ENCODE data around the gene JPT1.

DNA sequence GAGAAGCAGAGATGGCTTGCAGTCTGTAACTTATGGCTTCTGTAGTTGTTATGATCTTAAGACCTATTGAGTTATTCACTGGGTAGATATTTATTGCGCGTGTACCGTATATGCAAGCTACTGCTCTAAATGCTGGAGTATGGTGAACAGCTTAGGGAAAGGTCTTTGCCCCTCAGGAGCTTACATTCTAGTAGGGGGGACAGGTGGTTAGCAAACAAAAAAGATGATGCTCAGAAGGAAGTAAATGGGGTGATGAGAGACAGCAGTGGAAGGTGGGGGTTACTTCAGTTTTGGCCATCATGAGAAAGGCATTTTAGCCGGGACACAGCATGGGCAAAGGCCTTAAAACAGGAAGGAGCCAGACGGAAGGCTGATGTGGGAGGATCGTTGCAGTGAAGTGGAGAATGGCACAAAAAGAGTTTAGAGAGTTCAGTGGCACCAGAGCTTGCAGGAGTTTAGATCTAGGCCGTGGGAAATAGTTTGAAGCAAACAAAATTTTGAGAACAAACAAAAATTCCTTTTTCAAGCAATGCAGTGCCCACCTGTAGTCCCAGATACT lies 42.5 kb downstream of the JPT1 start:
- TF ChIP-seq, protein P1, sequence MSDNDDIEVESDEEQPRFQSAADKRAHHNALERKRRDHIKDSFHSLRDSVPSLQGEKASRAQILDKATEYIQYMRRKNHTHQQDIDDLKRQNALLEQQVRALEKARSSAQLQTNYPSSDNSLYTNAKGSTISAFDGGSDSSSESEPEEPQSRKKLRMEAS (IDR thresholded peaks at IDR 0.05): no peak
- TF ChIP-seq, protein P2, sequence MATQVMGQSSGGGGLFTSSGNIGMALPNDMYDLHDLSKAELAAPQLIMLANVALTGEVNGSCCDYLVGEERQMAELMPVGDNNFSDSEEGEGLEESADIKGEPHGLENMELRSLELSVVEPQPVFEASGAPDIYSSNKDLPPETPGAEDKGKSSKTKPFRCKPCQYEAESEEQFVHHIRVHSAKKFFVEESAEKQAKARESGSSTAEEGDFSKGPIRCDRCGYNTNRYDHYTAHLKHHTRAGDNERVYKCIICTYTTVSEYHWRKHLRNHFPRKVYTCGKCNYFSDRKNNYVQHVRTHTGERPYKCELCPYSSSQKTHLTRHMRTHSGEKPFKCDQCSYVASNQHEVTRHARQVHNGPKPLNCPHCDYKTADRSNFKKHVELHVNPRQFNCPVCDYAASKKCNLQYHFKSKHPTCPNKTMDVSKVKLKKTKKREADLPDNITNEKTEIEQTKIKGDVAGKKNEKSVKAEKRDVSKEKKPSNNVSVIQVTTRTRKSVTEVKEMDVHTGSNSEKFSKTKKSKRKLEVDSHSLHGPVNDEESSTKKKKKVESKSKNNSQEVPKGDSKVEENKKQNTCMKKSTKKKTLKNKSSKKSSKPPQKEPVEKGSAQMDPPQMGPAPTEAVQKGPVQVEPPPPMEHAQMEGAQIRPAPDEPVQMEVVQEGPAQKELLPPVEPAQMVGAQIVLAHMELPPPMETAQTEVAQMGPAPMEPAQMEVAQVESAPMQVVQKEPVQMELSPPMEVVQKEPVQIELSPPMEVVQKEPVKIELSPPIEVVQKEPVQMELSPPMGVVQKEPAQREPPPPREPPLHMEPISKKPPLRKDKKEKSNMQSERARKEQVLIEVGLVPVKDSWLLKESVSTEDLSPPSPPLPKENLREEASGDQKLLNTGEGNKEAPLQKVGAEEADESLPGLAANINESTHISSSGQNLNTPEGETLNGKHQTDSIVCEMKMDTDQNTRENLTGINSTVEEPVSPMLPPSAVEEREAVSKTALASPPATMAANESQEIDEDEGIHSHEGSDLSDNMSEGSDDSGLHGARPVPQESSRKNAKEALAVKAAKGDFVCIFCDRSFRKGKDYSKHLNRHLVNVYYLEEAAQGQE (IDR thresholded peaks at IDR 0.05; ENCODE audit: low read depth): no peak
- no peak for TF ChIP-seq EP300 (IDR thresholded peaks at IDR 0.05; ENCODE audit: borderline replicate concordance)
- TF ChIP-seq, protein P3, sequence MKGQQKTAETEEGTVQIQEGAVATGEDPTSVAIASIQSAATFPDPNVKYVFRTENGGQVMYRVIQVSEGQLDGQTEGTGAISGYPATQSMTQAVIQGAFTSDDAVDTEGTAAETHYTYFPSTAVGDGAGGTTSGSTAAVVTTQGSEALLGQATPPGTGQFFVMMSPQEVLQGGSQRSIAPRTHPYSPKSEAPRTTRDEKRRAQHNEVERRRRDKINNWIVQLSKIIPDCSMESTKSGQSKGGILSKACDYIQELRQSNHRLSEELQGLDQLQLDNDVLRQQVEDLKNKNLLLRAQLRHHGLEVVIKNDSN (IDR thresholded peaks at IDR 0.05): no peak
- no peak for TF ChIP-seq CEBPB (IDR thresholded peaks at IDR 0.05)
- no peak for TF ChIP-seq RAD21 (IDR thresholded peaks at IDR 0.05; ENCODE audit: low read depth)
- no peak for TF ChIP-seq ZBTB7A (IDR thresholded peaks at IDR 0.05; ENCODE audit: low read depth)

Measured in Ishikawa (cell line).